Transverse colon (tissue), 4 donors: Measurements from ENCODE around the gene VWF. TPM values are rescaled to one million over a fixed set of nuclear protein-coding genes. Genes with fewer than 3 reads are reported as not detected.

Experiments used
- DNase-seq: peaks from one replicate; pipeline ENCODE4 v3.0.0-alpha.2; 2019
- H3K27ac ChIP-seq, 4 donors: fragments of 200-600 bp; sonication (generic); 2 replicates each; pipeline ENCODE4 v1.5.1; 2016 to 2018; ENCODE audit warnings: inconsistent platforms in 4 of 4
- H3K27me3 ChIP-seq: fragments of 200-600 bp; sonication (generic); 2 replicates; pipeline ENCODE4 v1.5.1; 2017; ENCODE audit warnings: inconsistent platforms
- H3K36me3 ChIP-seq, 4 donors: fragments of 200-600 bp; sonication (generic); 2 replicates each; pipeline ENCODE4 v1.5.1; 2017 to 2019; ENCODE audit warnings: inconsistent platforms in 4 of 4
- H3K4me1 ChIP-seq, 4 donors: fragments of 200-600 bp; sonication (generic); 2 replicates each; pipeline ENCODE4 v1.5.1; 2017 to 2020; ENCODE audit warnings: inconsistent platforms in 4 of 4
- H3K4me3 ChIP-seq, 4 donors: fragments of 200-600 bp; sonication (generic); 1 replicate in 1 of 4; 2 replicates in 3 of 4; pipeline versions ENCODE4 v1.5.1 to v1.6.1; 2017 to 2019; ENCODE audit warnings: inconsistent platforms in 4 of 4
- H3K9me3 ChIP-seq, 2 donors: fragments of 200-600 bp; sonication (generic); 2 replicates each; pipeline ENCODE4 v1.5.1; 2017 to 2019; ENCODE audit warnings: inconsistent platforms in 2 of 2
- EP300 ChIP-seq: sonication (generic); formaldehyde crosslinking; IDR thresholded peaks from one replicate; pipeline ENCODE4 v1.6.1; 2017; ENCODE audit warnings: antibody characterized with exemption, low read depth
- POLR2A ChIP-seq: fragments of 450-650 bp; IDR thresholded peaks from one replicate; pipeline ENCODE4 v1.6.1; 2016; ENCODE audit warnings: antibody characterized with exemption, mild to moderate bottlenecking, moderate library complexity
- POLR2AphosphoS5 ChIP-seq, 3 donors: sonication (generic); formaldehyde crosslinking; IDR thresholded peaks; one replicate each; pipeline ENCODE4 v1.6.1; 2016; ENCODE audit warnings: antibody characterized with exemption in 3 of 3
- WGBS, 2 donors: methylation state at CpG; one replicate each; pipeline ENCODE4 v1.1.5; 2018; ENCODE audit warnings: low coverage in 1 of 2; 5-methylcytosine and 5-hydroxymethylcytosine counted together
- in situ Hi-C, 4 donors: fragments of 200-750 bp; cut with MboI; loops; one replicate each; pipeline versions ENCODE4 v1.15.0 to v1.15.1; 2017; ENCODE audit warnings: low sequenced_read_pairs in 3 of 4, low pct_ligation_motif_present in 1 of 4, low pct_unique_long_range_greater_than_20kb in 1 of 4
- intact Hi-C: fragments of 100-400 bp; cut with DNase I; formaldehyde crosslinking; loops from one replicate; pipeline ENCODE4 v1.15.1; 2023; ENCODE audit warnings: low total_unique reads
- total RNA-seq, 4 donors: library from RNA; depleted of rRNA; stranded (reverse); fragments of >200 nt; gene quantifications; one replicate each; pipeline ENCODE4 v1.1.0, GENCODE V29; 2016
- TF ChIP-seq, protein P1 (sequence below), 5 experiments: fragments of 200-600 bp in 3 of 5; fragments of 450-650 bp in 2 of 5; sonication (generic) in 3 of 5; IDR thresholded peaks; 1 replicate in 2 of 5; 2 replicates in 3 of 5; pipeline ENCODE4 v1.5.1; 2016 to 2017; ENCODE audit warnings: antibody characterized with exemption in 5 of 5, inconsistent platforms in 3 of 5, mild to moderate bottlenecking in 2 of 5, moderate library complexity in 1 of 5

VWF gene
- total RNA-seq, 4 donors from 2014 or later, result 31.3 to 71.2 (median 51.5) TPM

DNA sequence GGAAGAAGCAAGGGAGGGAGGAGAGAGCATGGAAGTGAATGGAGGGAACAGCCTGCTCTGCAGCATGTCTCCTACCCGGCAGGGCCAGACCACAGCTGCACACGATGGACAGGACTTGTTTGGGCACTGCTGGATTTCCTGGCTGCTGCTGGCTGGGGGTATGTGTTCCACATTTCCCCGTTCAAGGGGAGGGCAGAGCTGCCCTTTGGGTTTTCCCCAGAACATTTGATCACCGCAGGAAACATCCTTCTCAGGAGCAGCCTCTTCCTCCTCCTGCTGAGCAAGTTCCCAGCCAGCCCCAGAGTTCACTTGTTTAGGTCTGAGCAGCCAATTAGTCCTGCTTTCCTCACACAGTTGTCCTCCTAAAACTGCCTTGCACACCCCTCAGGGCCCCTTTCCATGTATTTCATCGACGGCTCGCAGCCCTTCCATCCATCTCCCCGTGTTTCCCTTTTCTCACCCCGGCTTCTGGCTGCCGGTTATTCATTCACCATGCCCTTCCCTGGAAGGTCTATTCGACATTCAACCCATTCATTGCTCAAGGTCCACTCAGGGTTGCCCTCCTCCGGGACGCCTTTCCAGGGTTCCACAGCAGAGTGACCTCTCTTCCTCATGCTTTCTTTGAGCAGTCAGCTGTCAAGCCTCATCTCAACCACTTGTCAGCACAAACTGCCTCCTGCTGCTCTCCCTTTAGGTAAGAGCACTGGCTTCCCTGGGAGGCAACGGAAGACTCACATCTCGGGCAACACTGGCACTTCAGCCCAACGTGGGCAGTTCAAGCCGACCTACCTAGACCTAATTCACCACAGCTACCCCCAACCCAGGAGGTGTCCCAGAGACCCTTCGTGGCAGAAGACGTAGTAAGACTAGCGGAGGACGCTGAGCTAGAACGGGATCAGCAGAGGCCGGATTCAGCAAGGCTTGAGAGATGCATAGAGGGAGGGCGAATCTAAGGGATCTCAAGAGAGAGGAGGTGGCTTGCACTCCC, 159.3 kb downstream of the VWF start:
- Histone ChIP-seq H3K4me1 (no peaks in the 10 kb centered on the region), H3K27me3 (no peaks in the 10 kb centered on the region), H3K4me3 (no peak overlapping the region), H3K27ac (no peak overlapping the region), H3K36me3 (no peaks in the 10 kb centered on the region), H3K9me3 (no peaks in the 10 kb centered on the region)
- no peak for TF ChIP-seq EP300
- no peak for TF ChIP-seq POLR2AphosphoS5 (IDR thresholded peaks at IDR 0.05)
- TF ChIP-seq, protein P1, sequence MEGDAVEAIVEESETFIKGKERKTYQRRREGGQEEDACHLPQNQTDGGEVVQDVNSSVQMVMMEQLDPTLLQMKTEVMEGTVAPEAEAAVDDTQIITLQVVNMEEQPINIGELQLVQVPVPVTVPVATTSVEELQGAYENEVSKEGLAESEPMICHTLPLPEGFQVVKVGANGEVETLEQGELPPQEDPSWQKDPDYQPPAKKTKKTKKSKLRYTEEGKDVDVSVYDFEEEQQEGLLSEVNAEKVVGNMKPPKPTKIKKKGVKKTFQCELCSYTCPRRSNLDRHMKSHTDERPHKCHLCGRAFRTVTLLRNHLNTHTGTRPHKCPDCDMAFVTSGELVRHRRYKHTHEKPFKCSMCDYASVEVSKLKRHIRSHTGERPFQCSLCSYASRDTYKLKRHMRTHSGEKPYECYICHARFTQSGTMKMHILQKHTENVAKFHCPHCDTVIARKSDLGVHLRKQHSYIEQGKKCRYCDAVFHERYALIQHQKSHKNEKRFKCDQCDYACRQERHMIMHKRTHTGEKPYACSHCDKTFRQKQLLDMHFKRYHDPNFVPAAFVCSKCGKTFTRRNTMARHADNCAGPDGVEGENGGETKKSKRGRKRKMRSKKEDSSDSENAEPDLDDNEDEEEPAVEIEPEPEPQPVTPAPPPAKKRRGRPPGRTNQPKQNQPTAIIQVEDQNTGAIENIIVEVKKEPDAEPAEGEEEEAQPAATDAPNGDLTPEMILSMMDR (IDR thresholded peaks at IDR 0.05), result no peak
- TF ChIP-seq POLR2A, result no peak
- WGBS, 2 donors, result 66 to 70% methylated on average over 14 to 24 of the region's 24 CpGs
- DNase-seq, result no peak
- in situ Hi-C loops (no loop called here), intact Hi-C loops (no loop called here)

DNA sequence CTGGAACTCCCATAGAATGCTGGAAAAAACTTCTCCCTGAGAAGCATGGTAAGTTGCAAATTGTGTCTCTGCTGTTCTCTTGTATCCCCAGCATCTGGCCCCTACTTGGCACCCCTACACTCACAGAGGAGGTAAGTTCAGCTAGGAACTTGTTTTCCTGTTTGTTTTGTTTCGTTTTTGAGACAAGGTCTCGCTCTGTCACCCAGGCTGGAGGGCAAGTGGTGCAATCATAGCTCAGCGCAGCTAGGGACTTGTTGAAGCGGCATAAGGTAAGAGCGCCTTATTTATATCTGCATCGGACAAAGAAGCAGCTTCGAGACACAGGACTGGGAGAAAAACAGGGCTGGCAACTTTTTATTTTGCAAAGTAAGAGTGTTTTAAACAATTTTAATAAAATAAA, 161.0 kb downstream of the VWF start:
- Histone ChIP-seq H3K9me3 (no peaks in the 10 kb centered on the region), H3K27me3 (no peaks in the 10 kb centered on the region), H3K36me3 (no peaks in the 10 kb centered on the region), H3K27ac (no peak overlapping the region), H3K4me1 (no peaks in the 10 kb centered on the region), H3K4me3 (no peak overlapping the region)
- intact Hi-C loops, result no loop called here
- WGBS, 2 donors, result 86 to 95% methylated on average over 5 to 7 of the region's 7 CpGs
- DNase-seq, result no peak
- TF ChIP-seq EP300 (no peak), POLR2A (no peak), POLR2AphosphoS5 (IDR thresholded peaks at IDR 0.05) (no peak)
- TF ChIP-seq, protein P1 (IDR thresholded peaks at IDR 0.05), result no peak
- in situ Hi-C loops, result no loop called here

- no peaks in the 10 kb centered on the region for H3K4me1 ChIP-seq
- 87 to 94% methylated on average over 2 to 4 of the region's 4 CpGs for WGBS, 2 donors
- intact Hi-C loops (no loop called here), in situ Hi-C loops (no loop called here)
- no peaks in the 10 kb centered on the region for H3K9me3 ChIP-seq
- no peaks in the 10 kb centered on the region for H3K36me3 ChIP-seq
- DNase-seq, result no peak
- TF ChIP-seq, protein P1 (IDR thresholded peaks at IDR 0.05), result no peak
- no peak for TF ChIP-seq POLR2AphosphoS5 (IDR thresholded peaks at IDR 0.05)
- H3K4me3 ChIP-seq, result no peak overlapping the region
- no peaks in the 10 kb centered on the region for H3K27me3 ChIP-seq
- no peak overlapping the region for H3K27ac ChIP-seq
These were observed 163.7 kb downstream of the VWF start for GRCh38 chr12:5960783-5961182.

- intact Hi-C loops (no loop called here), in situ Hi-C loops (no loop called here)
- no peak for DNase-seq
- H3K36me3 ChIP-seq, result no peaks in the 10 kb centered on the region
- TF ChIP-seq POLR2A (no peak), EP300 (no peak), POLR2AphosphoS5 (IDR thresholded peaks at IDR 0.05) (no peak)
- TF ChIP-seq, protein P1 (IDR thresholded peaks at IDR 0.05), result no peak
- no peaks in the 10 kb centered on the region for H3K9me3 ChIP-seq
- no peak overlapping the region for H3K4me3 ChIP-seq
- 90 to 92% methylated on average over 5 of the region's 5 CpGs for WGBS, 2 donors
- H3K4me1 ChIP-seq, result no peaks in the 10 kb centered on the region
- no peak overlapping the region for H3K27ac ChIP-seq
- peaks cover 5% of the 10 kb centered on the region for H3K27me3 ChIP-seq
These were observed 167.5 kb downstream of the VWF start for GRCh38 chr12:5956987-5957386.
